HEK293 (cell line): Measurements from ENCODE around the gene TYR.

ENCODE experiments used
- CTCF ChIA-PET: fragments of 350-600 bp; formaldehyde crosslinking; extraction: SDS; loops from one replicate; lab custom pipeline; 2021; ENCODE audit warnings: antibody characterized with exemption; lab: Yijun Ruan, JAX
- POLR2A ChIA-PET: fragments of 300-600 bp; formaldehyde crosslinking; extraction: SDS; loops from one replicate; lab custom pipeline; 2020; ENCODE audit warnings: antibody characterized with exemption, inconsistent platforms; lab: Yijun Ruan, JAX
- H3K27ac ChIP-seq: fragments of 200-500 bp; sonication (Bioruptor generic); 2 replicates; pipeline ENCODE4 v1.5.1; 2014; ENCODE audit warnings: low read depth, low read length, control low read depth, inconsistent platforms; ENCODE audit errors: extremely low read depth
- H3K36me3 ChIP-seq, 2 experiments: fragments of 200-500 bp in 1 of 2; sonication (Bioruptor generic) in 1 of 2; 1 replicate in 1 of 2; 2 replicates in 1 of 2; pipeline ENCODE4 v1.5.1; 2014 to 2017; ENCODE audit warnings: inconsistent platforms in 2 of 2, low read length in 2 of 2; ENCODE audit not compliant: control insufficient read depth in 2 of 2, insufficient read depth in 1 of 2
- H3K4me1 ChIP-seq: fragments of 200-500 bp; sonication (Bioruptor generic); 2 replicates; pipeline ENCODE4 v1.5.1; 2014; ENCODE audit warnings: mild to moderate bottlenecking, low read length, inconsistent platforms; ENCODE audit not compliant: control insufficient read depth, insufficient read depth
- H3K4me3 ChIP-seq: 2 replicates; pipeline ENCODE4 v1.5.1; 2011; ENCODE audit warnings: low read depth, mild to moderate bottlenecking, control low read depth, low read length, moderate library complexity
- H3K9me3 ChIP-seq: fragments of 200-500 bp; sonication (Bioruptor generic); 2 replicates; pipeline ENCODE4 v1.5.1; 2014; ENCODE audit warnings: low read depth, low read length, inconsistent platforms; ENCODE audit not compliant: control insufficient read depth, insufficient read depth
- EGR2 ChIP-seq: fragments of 450-650 bp; formaldehyde crosslinking; IDR thresholded peaks from 2 replicates; pipeline ENCODE4 v1.5.1; 2016; ENCODE audit warnings: low read depth, missing biosample characterization, missing genetic modification characterization
- HOXA7 ChIP-seq: sonication (generic); formaldehyde crosslinking; IDR thresholded peaks from 2 replicates; pipeline ENCODE4 v1.8.1; 2022; ENCODE audit warnings: missing genetic modification reagents, borderline replicate concordance
- IKZF3 ChIP-seq: fragments of 450-650 bp; IDR thresholded peaks from 2 replicates; pipeline ENCODE4 v1.5.0; 2018; ENCODE audit warnings: missing biosample characterization, mild to moderate bottlenecking, missing genetic modification characterization, moderate library complexity
- KLF16 ChIP-seq: fragments of 450-650 bp; formaldehyde crosslinking; IDR thresholded peaks from 2 replicates; pipeline ENCODE4 v1.5.1; 2017; ENCODE audit warnings: missing biosample characterization, missing genetic modification characterization
- KLF17 ChIP-seq: fragments of 450-650 bp; formaldehyde crosslinking; IDR thresholded peaks from 2 replicates; pipeline ENCODE4 v1.5.1; 2016; ENCODE audit warnings: missing biosample characterization, missing genetic modification characterization
- MYNN ChIP-seq: fragments of 450-650 bp; formaldehyde crosslinking; IDR thresholded peaks from 2 replicates; pipeline ENCODE4 v1.5.1; 2016; ENCODE audit warnings: missing biosample characterization, missing genetic modification characterization, borderline replicate concordance
- ZBTB1 ChIP-seq: fragments of 450-650 bp; formaldehyde crosslinking; IDR thresholded peaks from 2 replicates; pipeline ENCODE4 v1.5.1; 2016; ENCODE audit warnings: missing biosample characterization, missing genetic modification characterization
- ZBTB8A ChIP-seq: fragments of 450-650 bp; formaldehyde crosslinking; IDR thresholded peaks from 2 replicates; pipeline ENCODE4 v1.5.1; 2016; ENCODE audit warnings: missing biosample characterization, missing genetic modification characterization
- ZFHX2 ChIP-seq: fragments of 450-650 bp; formaldehyde crosslinking; conservative IDR thresholded peaks from 2 replicates; pipeline ENCODE4 v1.5.1; 2016; ENCODE audit warnings: missing biosample characterization, missing genetic modification characterization
- ZNF10 ChIP-seq: fragments of 450-650 bp; formaldehyde crosslinking; IDR thresholded peaks from 2 replicates; pipeline ENCODE4 v1.5.1; 2017; ENCODE audit warnings: missing biosample characterization, missing genetic modification characterization
- ZNF112 ChIP-seq: fragments of 450-650 bp; formaldehyde crosslinking; IDR thresholded peaks from 2 replicates; pipeline ENCODE4 v1.5.0; 2017; ENCODE audit warnings: missing biosample characterization, missing genetic modification characterization
- ZNF121 ChIP-seq: fragments of 450-650 bp; formaldehyde crosslinking; IDR thresholded peaks from 2 replicates; pipeline ENCODE4 v1.5.1; 2016; ENCODE audit warnings: missing biosample characterization, missing genetic modification characterization
- ZNF132 ChIP-seq: fragments of 450-650 bp; formaldehyde crosslinking; IDR thresholded peaks from 2 replicates; pipeline ENCODE4 v1.5.1; 2017; ENCODE audit warnings: missing biosample characterization, missing genetic modification characterization, borderline replicate concordance
- ZNF133 ChIP-seq: fragments of 450-650 bp; formaldehyde crosslinking; IDR thresholded peaks from 2 replicates; pipeline ENCODE4 v1.5.1; 2016; ENCODE audit warnings: missing biosample characterization, missing genetic modification characterization
- ZNF169 ChIP-seq: fragments of 450-650 bp; formaldehyde crosslinking; IDR thresholded peaks from 2 replicates; pipeline ENCODE4 v1.5.1; 2016; ENCODE audit warnings: missing biosample characterization, missing genetic modification characterization
- ZNF174 ChIP-seq: fragments of 450-650 bp; formaldehyde crosslinking; IDR thresholded peaks from 2 replicates; pipeline ENCODE4 v1.5.0; 2017; ENCODE audit warnings: missing biosample characterization, mild to moderate bottlenecking, missing genetic modification characterization
- ZNF280C ChIP-seq: fragments of 450-650 bp; formaldehyde crosslinking; IDR thresholded peaks from 2 replicates; pipeline ENCODE4 v1.5.1; 2016; ENCODE audit warnings: missing biosample characterization, missing genetic modification characterization
- ZNF311 ChIP-seq: fragments of 450-650 bp; formaldehyde crosslinking; IDR thresholded peaks from 2 replicates; pipeline ENCODE4 v1.5.1; 2017; ENCODE audit warnings: missing biosample characterization, missing genetic modification characterization, borderline replicate concordance
- ZNF366 ChIP-seq: fragments of 450-650 bp; formaldehyde crosslinking; conservative IDR thresholded peaks from 2 replicates; pipeline ENCODE4 v1.5.1; 2016; ENCODE audit warnings: missing biosample characterization, missing genetic modification characterization
- ZNF391 ChIP-seq: fragments of 450-650 bp; formaldehyde crosslinking; IDR thresholded peaks from 2 replicates; pipeline ENCODE4 v1.5.1; 2016; ENCODE audit warnings: low read depth, missing biosample characterization, missing genetic modification characterization, borderline replicate concordance
- ZNF488 ChIP-seq: fragments of 450-650 bp; formaldehyde crosslinking; IDR thresholded peaks from 2 replicates; pipeline ENCODE4 v1.5.1; 2016; ENCODE audit warnings: missing biosample characterization, missing genetic modification characterization
- ZNF548 ChIP-seq: fragments of 450-650 bp; formaldehyde crosslinking; IDR thresholded peaks from 2 replicates; pipeline ENCODE4 v1.5.1; 2016; ENCODE audit warnings: missing biosample characterization, missing genetic modification characterization
- ZNF560 ChIP-seq: fragments of 450-650 bp; formaldehyde crosslinking; IDR thresholded peaks from 2 replicates; pipeline ENCODE4 v1.5.1; 2017; ENCODE audit warnings: missing biosample characterization, missing genetic modification characterization, borderline replicate concordance
- ZNF645 ChIP-seq: fragments of 450-650 bp; formaldehyde crosslinking; IDR thresholded peaks from 2 replicates; pipeline ENCODE4; 2016; ENCODE audit warnings: missing biosample characterization, missing genetic modification characterization
- ZNF660 ChIP-seq: fragments of 450-650 bp; IDR thresholded peaks from 2 replicates; pipeline ENCODE4 v1.5.1; 2018; ENCODE audit warnings: missing biosample characterization, mild to moderate bottlenecking, missing genetic modification characterization
- ZNF791 ChIP-seq: fragments of 450-650 bp; formaldehyde crosslinking; IDR thresholded peaks from 2 replicates; pipeline ENCODE4 v1.5.1; 2016; ENCODE audit warnings: missing biosample characterization, missing genetic modification characterization
- ZNF792 ChIP-seq: fragments of 450-650 bp; formaldehyde crosslinking; IDR thresholded peaks from 2 replicates; pipeline ENCODE4 v1.5.1; 2016; ENCODE audit warnings: missing biosample characterization, missing genetic modification characterization
- ZNF843 ChIP-seq: fragments of 450-650 bp; formaldehyde crosslinking; IDR thresholded peaks from 2 replicates; pipeline ENCODE4 v1.5.1; 2016; ENCODE audit warnings: missing biosample characterization, missing genetic modification characterization
- TF ChIP-seq, protein P1 (sequence below): fragments of 450-650 bp; formaldehyde crosslinking; IDR thresholded peaks from 2 replicates; pipeline ENCODE4 v1.5.1; 2016; ENCODE audit warnings: missing biosample characterization, missing genetic modification characterization

Gene TYR

DNA sequence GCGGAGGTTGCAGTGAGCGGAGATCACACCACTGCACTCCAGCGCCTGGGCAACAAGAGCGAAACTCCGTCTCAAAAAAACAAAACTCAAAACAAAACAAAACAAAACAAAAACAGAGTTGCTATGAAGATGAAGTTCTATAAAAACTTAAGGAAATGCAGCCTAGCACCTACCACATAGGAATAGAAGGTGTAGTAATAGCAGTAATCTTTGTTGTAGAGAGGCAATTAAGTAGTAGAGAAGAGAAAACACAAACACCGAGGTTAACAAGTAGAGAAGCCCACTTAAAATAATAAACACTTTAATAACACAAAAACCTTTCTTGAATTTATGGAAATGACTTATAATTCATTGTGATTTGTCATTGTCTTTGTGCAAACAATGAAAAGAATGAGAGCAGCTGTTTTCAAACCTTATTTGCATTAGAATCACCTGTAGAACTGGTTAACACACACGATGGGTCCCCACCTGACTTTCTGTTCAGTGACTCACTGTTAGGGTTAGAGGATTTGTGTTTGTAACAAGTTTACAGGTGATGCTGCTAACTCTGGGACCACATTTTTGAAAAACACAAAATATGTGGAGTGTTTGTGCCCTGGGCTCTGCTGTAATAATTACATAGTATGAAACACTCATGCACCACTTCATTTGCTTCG lies 43.1 kb downstream of the TYR start:
- H3K36me3 ChIP-seq, result no peaks in the 10 kb centered on the region
- H3K4me3 ChIP-seq, result no peak overlapping the region
- H3K4me1 ChIP-seq, result no peaks in the 10 kb centered on the region
- ChIA-PET CTCF (no interaction called here), POLR2A (no interaction called here)
- H3K9me3 ChIP-seq, result no peaks in the 10 kb centered on the region
- no peak for TF ChIP-seq ZNF10 (tag by site-specific recombination)
- no peak for TF ChIP-seq KLF17 (tag by site-specific recombination)
- TF ChIP-seq ZNF791 (tag by site-specific recombination), result no peak
- TF ChIP-seq ZNF488 (tag by site-specific recombination), result no peak
- no peak for TF ChIP-seq ZNF311
- no peak for TF ChIP-seq IKZF3 (tag by site-specific recombination)
- no peak for TF ChIP-seq ZFHX2 (tag by site-specific recombination)
- no peak overlapping the region for H3K27ac ChIP-seq

DNA sequence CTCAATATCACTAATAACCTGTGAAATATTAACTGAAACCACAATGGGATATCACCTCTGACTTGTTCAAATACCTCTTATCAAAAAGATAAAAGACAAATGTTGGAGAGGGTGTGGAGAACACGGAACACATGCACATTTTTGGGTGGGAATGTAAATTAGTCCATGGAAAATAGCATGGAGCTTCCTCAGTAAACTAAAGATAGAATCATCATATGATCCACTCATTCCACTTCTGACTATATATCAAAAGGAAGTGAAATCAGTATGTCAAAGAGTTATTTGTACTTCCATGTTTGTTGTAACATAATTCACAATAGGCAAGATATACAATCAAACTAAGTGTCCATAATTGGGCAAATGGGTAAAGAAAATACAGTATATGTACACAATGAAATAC lies 57.4 kb downstream of the TYR start:
- TF ChIP-seq EGR2 (no peak), ZNF792 (tag by site-specific recombination) (no peak), ZNF366 (tag by site-specific recombination) (no peak), ZNF548 (tag by site-specific recombination) (no peak), ZNF560 (no peak), ZNF169 (tag by site-specific recombination) (no peak), HOXA7 (no peak), KLF16 (tag by site-specific recombination) (no peak), ZNF660 (tag by site-specific recombination) (no peak), ZNF843 (tag by site-specific recombination) (no peak), ZNF132 (tag by site-specific recombination) (no peak), ZNF391 (no peak), MYNN (tag by site-specific recombination) (no peak)
- ChIA-PET CTCF (no interaction called here), POLR2A (no interaction called here)
- no peaks in the 10 kb centered on the region for H3K36me3 ChIP-seq
- no peaks in the 10 kb centered on the region for H3K4me1 ChIP-seq
- H3K27ac ChIP-seq, result no peak overlapping the region
- no peak overlapping the region for H3K4me3 ChIP-seq
- H3K9me3 ChIP-seq, result no peaks in the 10 kb centered on the region

GRCh38 chr11:89235976-89236375 lies 58.3 kb downstream of the TYR start:
- H3K27ac ChIP-seq, result no peak overlapping the region
- no peak overlapping the region for H3K4me3 ChIP-seq
- CTCF ChIA-PET, result no interaction called here
- TF ChIP-seq ZNF645 (tag by site-specific recombination) (no peak), ZNF112 (tag by site-specific recombination) (no peak), ZNF280C (tag by site-specific recombination) (no peak), ZNF174 (tag by site-specific recombination) (no peak), ZBTB1 (tag by site-specific recombination) (no peak), ZNF133 (tag by site-specific recombination) (no peak), ZNF121 (tag by site-specific recombination) (no peak), ZBTB8A (tag by site-specific recombination) (no peak)
- TF ChIP-seq, protein P1, sequence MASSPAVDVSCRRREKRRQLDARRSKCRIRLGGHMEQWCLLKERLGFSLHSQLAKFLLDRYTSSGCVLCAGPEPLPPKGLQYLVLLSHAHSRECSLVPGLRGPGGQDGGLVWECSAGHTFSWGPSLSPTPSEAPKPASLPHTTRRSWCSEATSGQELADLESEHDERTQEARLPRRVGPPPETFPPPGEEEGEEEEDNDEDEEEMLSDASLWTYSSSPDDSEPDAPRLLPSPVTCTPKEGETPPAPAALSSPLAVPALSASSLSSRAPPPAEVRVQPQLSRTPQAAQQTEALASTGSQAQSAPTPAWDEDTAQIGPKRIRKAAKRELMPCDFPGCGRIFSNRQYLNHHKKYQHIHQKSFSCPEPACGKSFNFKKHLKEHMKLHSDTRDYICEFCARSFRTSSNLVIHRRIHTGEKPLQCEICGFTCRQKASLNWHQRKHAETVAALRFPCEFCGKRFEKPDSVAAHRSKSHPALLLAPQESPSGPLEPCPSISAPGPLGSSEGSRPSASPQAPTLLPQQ (tag by site-specific recombination), result no peak

More at GRCh38 chr11:89235976-89236375, 58.3 kb downstream of the TYR start:
- Histone ChIP-seq H3K9me3 (no peaks in the 10 kb centered on the region), H3K4me1 (no peaks in the 10 kb centered on the region), H3K36me3 (no peaks in the 10 kb centered on the region)
- POLR2A ChIA-PET, result no interaction called here
